ENCODE measurements around the gene EFCAB6. TPM values are rescaled to one million over a fixed set of nuclear protein-coding genes. Genes with fewer than 3 reads are reported as not detected.

The EFCAB6 gene
- polyA plus RNA-seq, 1 donor from 2014 or later = not detected

DNA sequence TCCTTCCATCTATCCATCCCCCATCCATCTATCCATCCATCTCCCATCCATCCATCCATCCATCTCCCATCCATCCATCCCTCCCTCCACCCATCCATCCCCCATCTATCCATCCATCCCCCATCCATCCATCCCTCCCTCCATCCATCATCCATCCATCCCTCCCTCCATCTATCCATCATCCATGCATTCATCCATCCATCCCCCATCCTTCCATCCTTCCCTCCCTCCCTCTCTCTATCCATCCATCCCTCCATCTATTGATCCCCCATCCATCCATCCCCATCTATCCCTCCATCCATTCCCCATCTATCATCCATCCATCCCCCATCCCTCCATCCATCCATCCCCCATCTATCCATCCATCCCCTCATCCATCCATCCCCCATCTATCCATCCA is 303.6 kb downstream of the EFCAB6 start:
- no peak overlapping the region for H3K27ac Mint-ChIP-seq
- no peaks in the 10 kb centered on the region for H3K9me3 Mint-ChIP-seq
- H3K27me3 Mint-ChIP-seq = no peaks in the 10 kb centered on the region
- no peaks in the 10 kb centered on the region for H3K36me3 Mint-ChIP-seq
- H3K4me3 Mint-ChIP-seq = no peak overlapping the region
- no peaks in the 10 kb centered on the region for H3K4me1 Mint-ChIP-seq

DNA sequence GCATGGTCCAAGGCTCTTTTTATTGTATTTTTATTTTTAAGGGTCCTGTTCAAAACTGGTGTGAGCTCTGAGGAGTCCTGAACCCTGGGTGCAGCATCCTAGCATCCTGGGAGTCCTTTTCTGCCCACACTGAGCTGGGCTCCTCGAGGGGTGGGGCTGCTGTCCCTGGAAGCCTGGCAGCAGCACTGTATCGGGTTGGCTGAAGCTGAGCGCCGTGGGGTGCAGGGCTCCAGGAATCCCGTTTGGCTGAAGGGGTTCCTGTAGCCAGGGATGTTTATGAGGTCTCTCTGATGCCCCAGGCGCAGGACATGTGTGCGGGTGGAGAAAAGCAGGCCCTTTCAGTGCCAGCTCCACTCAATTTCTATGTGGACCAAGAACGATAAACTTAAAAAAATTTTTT is 304.9 kb downstream of the EFCAB6 start:
- H3K27ac Mint-ChIP-seq = no peak overlapping the region
- H3K4me3 Mint-ChIP-seq = no peak overlapping the region
- no peaks in the 10 kb centered on the region for H3K4me1 Mint-ChIP-seq
- H3K27me3 Mint-ChIP-seq = no peaks in the 10 kb centered on the region
- H3K36me3 Mint-ChIP-seq = no peaks in the 10 kb centered on the region
- no peaks in the 10 kb centered on the region for H3K9me3 Mint-ChIP-seq

DNA sequence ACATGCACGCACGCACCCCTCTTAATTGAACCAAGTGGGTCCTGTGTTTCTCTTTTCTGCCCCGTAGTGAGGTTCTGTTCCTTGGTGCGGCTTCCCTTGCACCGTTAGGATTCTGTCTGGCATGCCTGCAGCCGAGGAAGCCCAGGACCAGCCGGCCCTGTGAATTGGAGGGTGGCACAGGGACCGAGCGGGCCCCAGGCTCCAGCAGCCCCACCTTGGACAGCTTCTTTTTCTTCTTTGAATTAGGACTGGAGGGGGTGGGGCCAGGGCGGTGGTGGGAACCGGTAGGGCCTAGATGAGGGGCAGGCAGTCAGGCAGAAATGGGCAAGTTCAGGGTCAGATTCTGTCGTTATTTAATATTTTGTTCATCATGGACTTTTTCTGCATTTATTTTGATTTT is 305.6 kb downstream of the EFCAB6 start:
- no peak overlapping the region for H3K4me3 Mint-ChIP-seq
- no peak overlapping the region for H3K27ac Mint-ChIP-seq
- no peaks in the 10 kb centered on the region for H3K36me3 Mint-ChIP-seq
- H3K27me3 Mint-ChIP-seq = no peaks in the 10 kb centered on the region
- no peaks in the 10 kb centered on the region for H3K9me3 Mint-ChIP-seq
- H3K4me1 Mint-ChIP-seq = no peaks in the 10 kb centered on the region

DNA sequence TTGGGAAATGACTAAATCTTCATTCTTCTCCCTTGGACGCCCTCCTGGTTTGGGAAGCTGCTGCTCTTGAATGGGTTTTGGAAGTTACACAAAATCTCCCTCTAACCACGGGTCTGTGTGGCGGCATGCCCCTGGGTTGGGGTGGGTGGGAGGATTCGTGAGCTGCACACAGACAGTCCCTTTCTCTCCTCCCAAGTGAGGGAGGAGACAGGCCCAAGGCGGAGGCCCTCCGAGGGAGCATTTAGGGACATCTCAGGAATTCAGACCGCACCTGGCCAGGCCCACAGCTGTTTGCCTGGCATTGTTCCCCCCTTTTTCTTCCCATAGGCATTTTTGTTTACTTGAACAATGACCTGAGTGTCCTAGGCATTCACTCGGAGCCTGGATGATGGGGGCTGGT is 306.2 kb downstream of the EFCAB6 start:
- no peaks in the 10 kb centered on the region for H3K36me3 Mint-ChIP-seq
- no peaks in the 10 kb centered on the region for H3K27me3 Mint-ChIP-seq
- no peak overlapping the region for H3K27ac Mint-ChIP-seq
- H3K9me3 Mint-ChIP-seq = no peaks in the 10 kb centered on the region
- H3K4me1 Mint-ChIP-seq = no peaks in the 10 kb centered on the region
- H3K4me3 Mint-ChIP-seq = no peak overlapping the region

DNA sequence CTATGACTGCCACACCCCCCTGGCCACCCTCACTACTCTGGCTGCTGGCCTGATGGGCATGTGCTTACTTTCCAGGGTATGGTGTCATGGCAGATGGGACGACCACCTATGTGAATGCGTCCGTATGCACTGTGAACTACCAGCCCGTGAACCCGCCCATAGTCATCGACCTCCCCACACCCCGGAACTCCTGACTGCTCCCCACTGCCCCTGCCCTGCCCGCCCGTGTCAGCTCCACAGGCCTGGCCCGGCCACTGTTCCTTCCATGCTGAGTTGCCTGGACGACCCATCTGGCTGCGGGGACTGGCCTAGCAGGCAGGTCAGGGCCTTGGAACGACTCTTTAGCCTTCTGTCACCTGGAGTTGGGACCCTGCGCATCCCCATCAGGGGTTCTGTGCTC is 306.7 kb downstream of the EFCAB6 start:
- Mint-ChIP-seq H3K27me3 (no peaks in the 10 kb centered on the region), H3K27ac (no peak overlapping the region), H3K4me3 (no peak overlapping the region), H3K36me3 (no peaks in the 10 kb centered on the region), H3K4me1 (no peaks in the 10 kb centered on the region), H3K9me3 (no peaks in the 10 kb centered on the region)

DNA sequence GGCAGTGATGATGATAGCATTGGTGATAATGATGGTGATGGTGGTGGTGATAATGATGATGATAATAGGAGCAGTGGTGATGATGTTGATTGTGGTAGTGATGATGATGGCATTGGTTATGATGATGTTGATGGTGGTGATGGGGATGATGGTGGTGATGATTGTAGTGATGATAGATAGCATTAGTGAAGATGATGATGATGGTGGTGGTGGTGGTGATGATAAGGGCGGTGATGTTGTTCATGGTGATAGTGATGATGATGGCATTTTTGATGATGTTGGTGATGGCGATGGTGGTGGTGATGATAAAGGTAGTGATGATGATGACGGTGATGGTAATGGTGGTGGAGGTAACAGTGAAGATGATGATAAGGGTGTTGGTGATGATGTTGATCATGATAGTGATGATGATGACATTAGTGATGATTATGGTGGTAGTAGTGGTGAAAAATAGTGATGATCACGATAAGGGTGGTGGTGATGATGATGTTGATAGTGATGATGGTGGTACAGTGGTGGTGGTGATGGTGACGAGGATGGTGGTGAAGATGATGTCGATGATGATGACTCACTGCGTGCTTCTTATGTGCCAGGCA is 307.3 kb downstream of the EFCAB6 start:
- Mint-ChIP-seq H3K4me3 (no peak overlapping the region), H3K27me3 (no peaks in the 10 kb centered on the region), H3K27ac (no peak overlapping the region), H3K36me3 (no peaks in the 10 kb centered on the region), H3K4me1 (no peaks in the 10 kb centered on the region), H3K9me3 (no peaks in the 10 kb centered on the region)

DNA sequence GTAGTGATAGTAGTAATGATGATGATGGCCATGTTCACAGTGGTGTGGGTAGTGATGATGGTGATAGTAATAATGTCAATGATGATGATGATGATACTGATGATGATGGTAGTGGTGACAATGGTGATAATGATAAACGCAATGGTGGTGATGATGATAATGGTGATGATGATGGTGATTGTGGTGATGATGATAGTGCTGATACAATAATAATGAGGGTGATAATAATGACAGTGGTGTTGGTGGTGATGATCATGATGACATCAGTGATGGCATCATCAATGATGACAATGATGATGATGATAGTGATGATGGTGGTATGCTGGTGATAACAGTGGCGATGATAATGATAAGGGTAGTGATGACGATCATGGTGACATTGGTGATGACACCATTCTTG is 308.0 kb downstream of the EFCAB6 start:
- Mint-ChIP-seq H3K4me1 (no peaks in the 10 kb centered on the region), H3K4me3 (no peak overlapping the region), H3K27me3 (no peaks in the 10 kb centered on the region), H3K27ac (no peak overlapping the region), H3K9me3 (no peaks in the 10 kb centered on the region), H3K36me3 (no peaks in the 10 kb centered on the region)

DNA sequence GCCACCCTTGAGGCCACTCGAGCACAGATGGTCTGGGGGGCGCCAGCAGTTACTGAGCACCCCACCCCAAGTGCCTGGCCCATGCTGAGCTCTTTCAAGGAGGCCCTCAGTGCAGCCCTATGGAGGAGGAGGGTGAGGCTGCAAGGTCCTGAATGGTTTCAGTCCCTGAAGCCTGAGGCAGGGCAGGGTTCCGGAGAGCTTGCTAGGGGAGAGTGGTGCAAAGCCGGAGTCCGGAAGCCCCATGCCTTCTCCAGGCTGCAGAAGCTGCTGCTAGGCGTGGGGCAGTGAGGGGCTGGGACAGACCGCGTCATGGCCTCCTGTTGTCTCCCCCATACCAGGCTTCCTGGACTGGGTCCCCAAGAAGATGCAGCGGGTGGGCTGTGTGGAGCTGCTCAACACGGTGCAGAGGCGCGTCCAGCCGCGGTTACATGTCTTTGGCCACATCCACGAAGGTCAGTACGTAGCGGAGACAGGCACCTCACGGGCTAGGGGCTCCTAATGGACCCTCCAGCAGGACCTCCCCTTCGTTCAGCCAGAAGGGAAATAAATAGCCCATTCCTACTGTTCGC is 309.7 kb downstream of the EFCAB6 start:
- Mint-ChIP-seq H3K4me1 (no peaks in the 10 kb centered on the region), H3K27me3 (no peaks in the 10 kb centered on the region), H3K36me3 (no peaks in the 10 kb centered on the region), H3K27ac (no peak overlapping the region), H3K4me3 (no peak overlapping the region), H3K9me3 (no peaks in the 10 kb centered on the region)

DNA sequence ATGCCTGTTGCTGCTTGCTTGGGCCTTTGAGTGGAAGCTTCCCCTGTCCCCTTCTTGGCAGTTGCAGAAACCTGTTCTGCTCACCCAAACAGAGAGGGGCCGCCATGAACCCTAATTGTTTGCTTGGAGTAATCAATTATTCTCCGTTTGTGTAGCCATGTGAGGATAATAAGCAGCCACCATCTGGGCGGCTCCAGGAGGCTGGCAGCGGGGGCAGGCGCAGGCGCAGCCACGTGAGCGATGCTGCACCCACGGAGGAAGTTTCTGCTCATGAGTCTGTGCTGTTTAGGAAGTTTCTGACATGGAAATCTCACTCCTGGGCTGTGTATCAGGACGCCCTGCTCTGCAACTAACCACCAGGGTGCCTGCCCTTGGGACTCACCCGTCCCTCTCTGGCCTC is 310.2 kb downstream of the EFCAB6 start:
- no peak overlapping the region for H3K4me3 Mint-ChIP-seq
- no peaks in the 10 kb centered on the region for H3K27me3 Mint-ChIP-seq
- H3K9me3 Mint-ChIP-seq = no peaks in the 10 kb centered on the region
- H3K36me3 Mint-ChIP-seq = no peaks in the 10 kb centered on the region
- H3K27ac Mint-ChIP-seq = no peak overlapping the region
- H3K4me1 Mint-ChIP-seq = no peaks in the 10 kb centered on the region

DNA sequence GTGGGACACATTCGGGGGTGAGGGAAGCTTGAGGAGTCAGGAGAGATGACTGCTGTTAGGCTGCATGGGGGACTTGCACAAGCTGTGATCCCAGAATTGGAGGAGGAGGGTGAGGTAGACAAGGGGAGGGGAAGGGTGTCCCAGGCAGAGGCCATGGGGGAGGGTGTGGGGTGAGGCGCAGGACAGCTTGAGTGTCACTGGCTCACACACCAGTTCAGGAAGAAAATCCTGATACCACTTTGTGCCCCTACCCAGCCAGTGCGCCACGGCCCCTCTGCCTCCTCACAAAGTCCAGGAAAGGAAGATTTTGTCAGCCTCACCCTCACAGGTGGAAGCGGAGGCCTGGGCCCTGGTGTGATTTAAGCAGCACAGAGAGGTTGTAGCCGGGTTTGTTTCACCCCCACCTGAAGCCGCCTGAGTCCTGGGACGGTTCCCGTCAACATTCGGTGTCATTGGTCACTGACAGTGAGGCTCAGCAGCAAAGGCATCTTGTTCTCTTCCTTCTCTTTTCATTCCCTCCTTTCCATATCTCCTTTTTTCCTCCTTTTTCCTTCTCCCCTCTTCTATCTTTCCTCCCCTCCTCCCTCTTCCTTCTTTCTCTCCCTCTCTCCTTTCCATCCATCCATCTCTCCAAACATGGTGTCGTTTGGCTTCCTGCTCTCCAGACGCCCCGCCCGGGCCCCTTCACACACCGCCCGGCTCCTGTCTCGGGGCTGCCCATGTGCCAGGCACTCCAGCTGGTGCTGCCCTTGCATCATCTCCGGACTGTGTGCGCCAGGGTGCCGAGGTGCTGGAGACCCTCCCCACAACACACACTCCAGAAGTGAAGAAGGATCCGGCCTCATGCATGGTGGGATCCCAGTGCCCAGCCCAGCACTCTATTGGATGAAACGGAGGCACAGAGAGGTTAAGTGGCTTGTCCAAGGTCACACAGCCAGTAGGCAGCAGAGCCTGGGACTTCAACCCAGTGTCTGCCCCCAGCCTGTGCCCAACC is 311.0 kb downstream of the EFCAB6 start:
- H3K4me1 Mint-ChIP-seq = no peaks in the 10 kb centered on the region
- H3K9me3 Mint-ChIP-seq = no peaks in the 10 kb centered on the region
- no peaks in the 10 kb centered on the region for H3K36me3 Mint-ChIP-seq
- H3K27me3 Mint-ChIP-seq = no peaks in the 10 kb centered on the region
- H3K4me3 Mint-ChIP-seq = no peak overlapping the region
- no peak overlapping the region for H3K27ac Mint-ChIP-seq

DNA sequence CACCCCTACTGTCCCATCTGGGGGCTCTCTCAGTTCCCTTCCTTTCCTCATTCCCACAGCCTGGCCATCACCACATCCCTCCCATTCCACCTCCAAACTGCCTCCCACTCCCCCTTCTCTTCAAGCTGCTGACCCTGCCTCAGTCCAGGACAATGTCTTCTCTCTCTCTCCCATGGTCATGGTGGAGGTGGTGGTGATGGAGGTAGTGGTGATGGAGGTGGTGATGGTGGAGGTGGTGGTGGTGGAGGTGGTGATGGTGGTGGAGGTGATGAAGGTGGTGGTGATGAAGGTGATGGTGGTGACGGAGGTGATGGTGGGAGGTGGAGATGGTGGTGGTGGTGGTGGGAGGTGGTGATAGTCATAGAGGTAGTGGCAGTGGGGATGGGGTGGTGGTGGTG is 313.2 kb downstream of the EFCAB6 start:
- Mint-ChIP-seq H3K4me3 (no peak overlapping the region), H3K9me3 (peaks cover 0 to 1% (median 0%) of the 10 kb centered on the region in 3 donors), H3K27me3 (no peaks in the 10 kb centered on the region), H3K27ac (no peak overlapping the region), H3K36me3 (no peaks in the 10 kb centered on the region), H3K4me1 (no peaks in the 10 kb centered on the region)

DNA sequence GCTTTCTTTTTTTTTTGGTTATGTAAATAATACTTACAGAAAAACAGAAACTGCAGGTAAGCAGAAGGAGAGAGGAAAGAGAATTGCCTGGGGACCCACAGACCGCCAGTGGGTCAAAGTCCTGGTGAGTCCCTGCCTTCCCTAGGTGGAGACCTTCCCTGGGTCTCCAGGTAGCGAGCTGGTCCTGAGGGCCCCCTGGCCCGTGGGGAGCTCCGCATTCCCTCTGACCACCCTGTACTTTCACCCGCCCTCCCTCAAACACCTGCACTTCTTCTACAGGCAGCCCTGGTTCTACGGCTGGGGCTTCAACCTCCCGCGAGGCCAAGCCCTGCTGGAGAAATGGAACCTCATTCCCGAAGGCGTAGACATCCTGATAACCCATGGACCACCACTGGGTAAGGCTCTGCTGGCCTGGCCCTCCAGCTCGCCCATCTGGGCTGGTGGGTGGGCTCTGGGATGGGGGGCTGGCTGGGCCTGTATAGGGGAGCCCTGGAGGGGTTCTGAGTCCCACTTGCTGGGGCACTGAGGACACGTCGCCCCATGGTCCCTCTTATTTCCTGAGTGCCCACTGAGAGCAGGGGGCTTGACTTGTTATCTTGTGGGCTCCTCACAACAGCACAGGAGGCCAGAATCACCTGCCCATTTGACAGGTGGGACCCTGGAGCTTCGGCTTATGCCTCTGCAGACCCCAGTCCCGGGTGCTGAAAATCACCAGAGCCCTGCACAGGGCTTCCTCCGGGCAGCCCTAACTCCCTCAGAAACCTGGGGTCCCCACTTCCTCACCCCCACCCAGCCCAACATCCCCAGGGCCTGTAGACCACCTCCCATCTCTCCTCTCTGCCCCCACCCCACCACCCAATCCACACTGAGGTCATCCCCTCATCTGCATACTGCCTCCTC is 313.9 kb downstream of the EFCAB6 start:
- Mint-ChIP-seq H3K4me1 (no peaks in the 10 kb centered on the region), H3K27ac (no peak overlapping the region), H3K36me3 (no peaks in the 10 kb centered on the region), H3K9me3 (peaks cover 0 to 4% (median 0%) of the 10 kb centered on the region in 3 donors), H3K4me3 (no peak overlapping the region), H3K27me3 (no peaks in the 10 kb centered on the region)

DNA sequence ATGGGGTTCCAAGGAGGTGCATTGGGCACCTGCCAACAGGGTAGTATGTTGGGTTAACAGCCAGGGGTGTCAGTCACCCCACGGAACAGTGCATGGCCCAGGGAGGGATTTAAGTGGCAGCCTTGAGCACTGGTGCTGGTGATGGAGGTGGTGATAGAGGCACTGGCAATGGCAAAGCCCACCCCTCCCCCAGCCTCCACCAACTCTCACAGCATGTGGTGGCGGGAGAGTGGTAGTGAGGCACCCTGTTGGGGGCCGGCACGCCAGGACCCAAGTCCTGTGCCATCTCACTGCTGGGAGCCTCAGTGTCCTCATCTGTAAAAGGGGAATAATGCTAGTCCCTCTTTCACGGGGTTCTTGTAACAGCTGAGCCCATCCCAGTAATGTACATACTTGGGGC is 318.8 kb downstream of the EFCAB6 start:
- Mint-ChIP-seq H3K4me3 (no peak overlapping the region), H3K9me3 (peaks cover 0 to 6% (median 0%) of the 10 kb centered on the region in 3 donors), H3K27me3 (no peaks in the 10 kb centered on the region), H3K27ac (no peak overlapping the region), H3K4me1 (no peaks in the 10 kb centered on the region), H3K36me3 (no peaks in the 10 kb centered on the region)

DNA sequence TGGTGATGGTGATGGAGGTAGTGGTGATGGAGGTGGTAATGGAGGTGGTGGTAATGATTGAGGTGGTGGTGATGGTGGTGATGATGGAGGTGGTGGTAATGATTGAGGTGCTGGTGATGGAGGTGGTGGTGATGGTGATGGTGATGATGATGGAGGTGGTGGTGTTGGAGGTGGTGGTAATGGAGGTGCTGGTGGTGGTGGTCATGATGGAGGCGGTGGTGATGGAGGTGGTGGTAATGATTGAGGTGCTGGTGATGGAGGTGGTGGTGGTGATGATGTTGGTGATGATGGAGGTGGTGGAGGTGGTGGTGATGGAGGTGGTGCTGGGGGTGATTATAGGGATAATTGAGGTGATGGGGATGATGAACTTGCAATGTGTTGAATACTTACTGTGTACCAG is 320.4 kb downstream of the EFCAB6 start:
- no peak overlapping the region for H3K27ac Mint-ChIP-seq
- peaks cover 0 to 6% (median 0%) of the 10 kb centered on the region in 3 donors for H3K9me3 Mint-ChIP-seq
- no peaks in the 10 kb centered on the region for H3K27me3 Mint-ChIP-seq
- H3K4me1 Mint-ChIP-seq = no peaks in the 10 kb centered on the region
- no peak overlapping the region for H3K4me3 Mint-ChIP-seq
- no peaks in the 10 kb centered on the region for H3K36me3 Mint-ChIP-seq

DNA sequence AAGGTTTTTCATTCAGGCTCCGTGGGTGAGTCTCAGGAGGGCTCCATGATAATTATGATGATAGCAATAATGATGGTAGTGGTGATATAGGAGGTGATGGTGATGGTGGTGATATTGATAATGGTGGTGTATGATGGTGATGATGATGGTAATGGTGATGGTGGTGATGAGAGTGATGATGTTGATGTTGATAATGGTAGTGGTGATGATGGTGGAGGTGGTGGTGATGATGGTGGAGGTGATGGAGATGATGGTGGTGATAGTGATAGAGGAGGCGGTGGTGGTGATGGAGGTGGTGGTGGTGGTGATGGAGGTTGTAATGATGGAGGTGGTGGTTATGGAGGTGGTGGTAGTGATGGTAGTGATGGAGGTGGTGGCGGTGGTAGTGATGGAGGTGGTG is 320.9 kb downstream of the EFCAB6 start:
- Mint-ChIP-seq H3K4me3 (no peak overlapping the region), H3K4me1 (no peaks in the 10 kb centered on the region), H3K27ac (no peak overlapping the region), H3K36me3 (no peaks in the 10 kb centered on the region), H3K27me3 (no peaks in the 10 kb centered on the region), H3K9me3 (peaks cover 0 to 6% (median 0%) of the 10 kb centered on the region in 3 donors)

Measured in IgD-negative memory B cell (primary cell).